OCI-LY1 (cell line): Measurements from ENCODE around the gene PEG3.
A peak's percentile ranks its signal among the peaks of the same experiment; 100 is the strongest.

ENCODE experiments used
- H2AFZ ChIP-seq: fragments of 200-600 bp; sonication (generic), shearing (Covaris generic); 2 replicates; pipeline ENCODE4 v1.6.0; 2014; ENCODE audit warnings: antibody characterized with exemption, mild to moderate bottlenecking, low read length
- H3F3A ChIP-seq: fragments of 200-600 bp; sonication (generic), shearing (Covaris generic); 2 replicates; pipeline ENCODE4 v1.6.0; 2014; ENCODE audit warnings: mild to moderate bottlenecking, antibody characterized with exemption, low read length, moderate library complexity; ENCODE audit not compliant: insufficient read depth
- H3K27ac ChIP-seq: fragments of 200-600 bp; sonication (generic); 2 replicates; pipeline ENCODE4 v1.5.1; 2014; ENCODE audit warnings: low read length, mixed run types, mild to moderate bottlenecking, low read depth; ENCODE audit not compliant: poor library complexity, severe bottlenecking
- H3K27me3 ChIP-seq: fragments of 200-600 bp; sonication (generic); 2 replicates; pipeline ENCODE4 v1.6.0; 2014; ENCODE audit warnings: antibody characterized with exemption, mild to moderate bottlenecking, low read length, moderate library complexity; ENCODE audit not compliant: insufficient read depth
- H3K36me3 ChIP-seq: fragments of 200-600 bp; sonication (generic); 2 replicates; pipeline ENCODE4 v1.6.1; 2014; ENCODE audit warnings: mild to moderate bottlenecking, antibody characterized with exemption, low read length, moderate library complexity, mixed read lengths; ENCODE audit not compliant: insufficient read depth
- H3K4me1 ChIP-seq: fragments of 200-600 bp; sonication (generic); 2 replicates; pipeline ENCODE4 v1.5.1; 2014; ENCODE audit warnings: mild to moderate bottlenecking, low read length, moderate library complexity; ENCODE audit not compliant: insufficient read depth, severe bottlenecking
- H3K4me2 ChIP-seq: fragments of 200-600 bp; sonication (generic), shearing (Covaris generic); 2 replicates; pipeline ENCODE4 v1.6.1; 2014; ENCODE audit warnings: low read length
- H3K4me3 ChIP-seq: fragments of 200-600 bp; sonication (generic); 2 replicates; pipeline ENCODE4 v1.5.1; 2014; ENCODE audit warnings: low read length, low read depth, mild to moderate bottlenecking, mixed read lengths; ENCODE audit not compliant: poor library complexity, severe bottlenecking
- H3K79me2 ChIP-seq: fragments of 200-600 bp; shearing (Covaris generic); 2 replicates; pipeline ENCODE4 v1.6.1; 2016; ENCODE audit warnings: mixed run types, low read length, mixed read lengths; ENCODE audit not compliant: insufficient read depth
- H3K9ac ChIP-seq: fragments of 200-600 bp; sonication (generic), shearing (Covaris generic); 2 replicates; pipeline ENCODE4 v1.6.1; 2014; ENCODE audit warnings: mild to moderate bottlenecking, low read length, mixed read lengths
- H3K9me2 ChIP-seq: fragments of 200-600 bp; sonication (generic), shearing (Covaris generic); 2 replicates; pipeline ENCODE4 v1.6.1; 2014; ENCODE audit warnings: low read depth, mild to moderate bottlenecking, low read length, mixed read lengths
- H3K9me3 ChIP-seq: fragments of 200-600 bp; shearing (Covaris generic); 2 replicates; pipeline ENCODE4 v1.6.1; 2014; ENCODE audit warnings: low read length, mixed read lengths
- H4K20me1 ChIP-seq: fragments of 200-600 bp; sonication (generic), shearing (Covaris generic); 2 replicates; pipeline ENCODE4 v1.6.0; 2016; ENCODE audit warnings: mild to moderate bottlenecking, low read length; ENCODE audit not compliant: insufficient read depth
- EZH2 ChIP-seq: fragments of 200-600 bp; sonication (generic), shearing (Covaris generic); IDR thresholded peaks from 2 replicates; pipeline ENCODE4 v1.8.0; 2017; ENCODE audit warnings: borderline replicate concordance, mixed run types, mild to moderate bottlenecking, antibody characterized with exemption, low read length, moderate library complexity, mixed read lengths
- TF ChIP-seq, protein P1 (sequence below): fragments of 200-600 bp; sonication (generic), shearing (Covaris generic); IDR thresholded peaks from 2 replicates; pipeline ENCODE4 v1.5.1; 2017; ENCODE audit warnings: mild to moderate bottlenecking, antibody characterized with exemption, low read length, moderate library complexity, mixed read lengths

PEG3 gene

GRCh38 chr19:56838024-56838908 lies 2.3 kb downstream of the PEG3 start:
- Histone ChIP-seq H3K9me2 (no peaks in the 10 kb centered on the region), H3K4me3 (no peak overlapping the region), H4K20me1 (no peaks in the 10 kb centered on the region), H3K9ac (no peak overlapping the region), H3F3A (no peaks in the 10 kb centered on the region), H3K4me1 (no peaks in the 10 kb centered on the region), H3K79me2 (no peaks in the 10 kb centered on the region), H2AFZ (no peak overlapping the region), H3K9me3 (no peaks in the 10 kb centered on the region), H3K27ac (no peak overlapping the region), H3K36me3 (no peaks in the 10 kb centered on the region), H3K4me2 (no peak overlapping the region), H3K27me3 (no peaks in the 10 kb centered on the region)
- no peak for TF ChIP-seq EZH2
- TF ChIP-seq, protein P1, sequence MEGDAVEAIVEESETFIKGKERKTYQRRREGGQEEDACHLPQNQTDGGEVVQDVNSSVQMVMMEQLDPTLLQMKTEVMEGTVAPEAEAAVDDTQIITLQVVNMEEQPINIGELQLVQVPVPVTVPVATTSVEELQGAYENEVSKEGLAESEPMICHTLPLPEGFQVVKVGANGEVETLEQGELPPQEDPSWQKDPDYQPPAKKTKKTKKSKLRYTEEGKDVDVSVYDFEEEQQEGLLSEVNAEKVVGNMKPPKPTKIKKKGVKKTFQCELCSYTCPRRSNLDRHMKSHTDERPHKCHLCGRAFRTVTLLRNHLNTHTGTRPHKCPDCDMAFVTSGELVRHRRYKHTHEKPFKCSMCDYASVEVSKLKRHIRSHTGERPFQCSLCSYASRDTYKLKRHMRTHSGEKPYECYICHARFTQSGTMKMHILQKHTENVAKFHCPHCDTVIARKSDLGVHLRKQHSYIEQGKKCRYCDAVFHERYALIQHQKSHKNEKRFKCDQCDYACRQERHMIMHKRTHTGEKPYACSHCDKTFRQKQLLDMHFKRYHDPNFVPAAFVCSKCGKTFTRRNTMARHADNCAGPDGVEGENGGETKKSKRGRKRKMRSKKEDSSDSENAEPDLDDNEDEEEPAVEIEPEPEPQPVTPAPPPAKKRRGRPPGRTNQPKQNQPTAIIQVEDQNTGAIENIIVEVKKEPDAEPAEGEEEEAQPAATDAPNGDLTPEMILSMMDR: no peak

DNA sequence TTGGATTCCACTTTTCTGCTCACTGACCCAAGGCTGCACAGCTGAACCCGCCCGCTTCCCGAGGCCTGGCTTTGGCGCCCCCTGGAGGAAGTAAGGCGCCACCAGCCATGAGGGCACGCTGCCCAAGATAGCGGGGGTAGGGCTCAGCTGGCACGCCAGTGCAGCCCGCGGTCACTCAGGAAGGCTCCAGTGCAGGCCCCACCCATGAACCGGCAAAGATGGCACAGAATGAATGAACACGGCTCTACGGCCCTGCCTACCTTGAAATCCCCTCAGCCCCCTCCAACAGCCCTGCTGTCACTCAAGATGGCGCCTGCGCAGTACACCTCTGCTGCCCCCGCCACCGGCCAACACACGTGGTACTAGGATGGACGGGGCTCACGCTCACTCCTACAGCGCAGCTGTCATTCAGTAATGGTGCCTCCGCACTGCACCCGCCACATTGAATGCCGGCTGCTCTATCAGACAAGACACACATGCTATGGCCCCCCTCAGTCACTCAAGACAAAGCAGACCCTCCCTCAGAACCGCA lies 3.0 kb downstream of the PEG3 start:
- H3K4me2 ChIP-seq: no peak overlapping the region

DNA sequence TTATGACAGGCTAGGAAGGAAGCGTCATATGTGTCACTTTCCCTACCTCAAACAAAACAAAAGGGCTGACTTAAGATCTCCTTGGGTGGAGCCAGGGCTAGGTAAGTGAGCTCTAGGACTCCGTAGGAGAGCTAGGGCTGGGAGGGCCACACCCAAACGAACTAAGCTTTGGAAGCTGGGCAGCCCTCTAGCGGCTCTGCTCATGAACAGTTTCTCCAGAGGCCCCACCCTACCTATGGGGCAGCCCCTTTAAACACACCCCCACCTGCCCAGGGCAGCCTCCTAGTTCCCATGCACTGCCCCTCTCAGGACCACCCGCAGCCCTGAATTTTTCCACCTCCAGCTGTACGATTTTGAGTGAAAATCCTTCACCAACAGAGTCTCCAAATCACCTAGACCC lies 3.5 kb downstream of the PEG3 start:
- H3K27ac ChIP-seq: no peak overlapping the region
- H3F3A ChIP-seq: no peaks in the 10 kb centered on the region
- no peaks in the 10 kb centered on the region for H3K79me2 ChIP-seq
- no peaks in the 10 kb centered on the region for H3K9me2 ChIP-seq
- no peaks in the 10 kb centered on the region for H4K20me1 ChIP-seq
- H3K9me3 ChIP-seq: no peaks in the 10 kb centered on the region
- H3K36me3 ChIP-seq: no peaks in the 10 kb centered on the region
- H2AFZ ChIP-seq: no peak overlapping the region
- TF ChIP-seq EZH2: no peak
- TF ChIP-seq, protein P1: no peak
- no peak overlapping the region for H3K4me3 ChIP-seq
- no peaks in the 10 kb centered on the region for H3K4me1 ChIP-seq
- no peak overlapping the region for H3K9ac ChIP-seq
- no peaks in the 10 kb centered on the region for H3K27me3 ChIP-seq
- H3K4me2 ChIP-seq: no peak overlapping the region

More for the DNA sequence above, 3.0 kb downstream of the PEG3 start:
- Histone ChIP-seq H3K4me1 (no peaks in the 10 kb centered on the region), H4K20me1 (no peaks in the 10 kb centered on the region), H3K9me3 (no peaks in the 10 kb centered on the region), H3K4me3 (no peak overlapping the region), H3K27ac (no peak overlapping the region), H2AFZ (no peak overlapping the region), H3F3A (no peaks in the 10 kb centered on the region), H3K79me2 (no peaks in the 10 kb centered on the region), H3K9me2 (no peaks in the 10 kb centered on the region), H3K9ac (no peak overlapping the region), H3K36me3 (no peaks in the 10 kb centered on the region), H3K27me3 (no peaks in the 10 kb centered on the region)
- TF ChIP-seq, protein P1: peak; percentile 40; the same call in 1 of the 2 replicates
- TF ChIP-seq EZH2: no peak
